ENCODE data around the gene SLAMF1.

DNA sequence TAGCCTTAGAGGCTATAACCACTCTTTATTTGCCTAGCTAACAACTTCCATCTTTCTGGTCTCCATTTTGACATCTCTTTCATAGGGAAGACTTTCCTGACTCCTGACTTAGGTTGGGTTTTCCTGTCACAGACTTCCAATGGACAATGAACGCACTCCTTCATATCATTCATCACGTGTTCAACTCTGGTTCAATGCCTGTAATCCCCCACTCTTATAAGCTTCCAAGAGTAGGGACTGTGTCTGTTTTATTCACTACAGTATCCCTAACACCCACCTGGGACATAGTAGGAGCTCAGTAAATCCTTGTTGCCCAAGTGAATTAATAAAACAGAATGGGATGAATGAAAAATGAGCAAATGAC, 4.6 kb downstream of the SLAMF1 start:
- TF ChIP-seq, protein P1, sequence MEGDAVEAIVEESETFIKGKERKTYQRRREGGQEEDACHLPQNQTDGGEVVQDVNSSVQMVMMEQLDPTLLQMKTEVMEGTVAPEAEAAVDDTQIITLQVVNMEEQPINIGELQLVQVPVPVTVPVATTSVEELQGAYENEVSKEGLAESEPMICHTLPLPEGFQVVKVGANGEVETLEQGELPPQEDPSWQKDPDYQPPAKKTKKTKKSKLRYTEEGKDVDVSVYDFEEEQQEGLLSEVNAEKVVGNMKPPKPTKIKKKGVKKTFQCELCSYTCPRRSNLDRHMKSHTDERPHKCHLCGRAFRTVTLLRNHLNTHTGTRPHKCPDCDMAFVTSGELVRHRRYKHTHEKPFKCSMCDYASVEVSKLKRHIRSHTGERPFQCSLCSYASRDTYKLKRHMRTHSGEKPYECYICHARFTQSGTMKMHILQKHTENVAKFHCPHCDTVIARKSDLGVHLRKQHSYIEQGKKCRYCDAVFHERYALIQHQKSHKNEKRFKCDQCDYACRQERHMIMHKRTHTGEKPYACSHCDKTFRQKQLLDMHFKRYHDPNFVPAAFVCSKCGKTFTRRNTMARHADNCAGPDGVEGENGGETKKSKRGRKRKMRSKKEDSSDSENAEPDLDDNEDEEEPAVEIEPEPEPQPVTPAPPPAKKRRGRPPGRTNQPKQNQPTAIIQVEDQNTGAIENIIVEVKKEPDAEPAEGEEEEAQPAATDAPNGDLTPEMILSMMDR (IDR thresholded peaks at IDR 0.05), result no peak
- TF ChIP-seq POLR2A (IDR thresholded peaks at IDR 0.05), result no peak

Data from right lobe of liver (tissue), 4 donors.